HG03196 (cell line): ENCODE results near the gene LRRC45.
A peak's percentile ranks its signal among the peaks of the same experiment; 100 is the strongest.
"Not testable (repeated sequence)": the region's sequence is repeated elsewhere in the genome, so short reads cannot be mapped to it uniquely, and the experiment has no call there.

ENCODE experiments used
- ATAC-seq: cut with Tn5 transposase; IDR thresholded peaks from one replicate; pipeline ENCODE4 v1.9.1; 2021; ENCODE audit not compliant: unreplicated experiment

Gene LRRC45

DNA sequence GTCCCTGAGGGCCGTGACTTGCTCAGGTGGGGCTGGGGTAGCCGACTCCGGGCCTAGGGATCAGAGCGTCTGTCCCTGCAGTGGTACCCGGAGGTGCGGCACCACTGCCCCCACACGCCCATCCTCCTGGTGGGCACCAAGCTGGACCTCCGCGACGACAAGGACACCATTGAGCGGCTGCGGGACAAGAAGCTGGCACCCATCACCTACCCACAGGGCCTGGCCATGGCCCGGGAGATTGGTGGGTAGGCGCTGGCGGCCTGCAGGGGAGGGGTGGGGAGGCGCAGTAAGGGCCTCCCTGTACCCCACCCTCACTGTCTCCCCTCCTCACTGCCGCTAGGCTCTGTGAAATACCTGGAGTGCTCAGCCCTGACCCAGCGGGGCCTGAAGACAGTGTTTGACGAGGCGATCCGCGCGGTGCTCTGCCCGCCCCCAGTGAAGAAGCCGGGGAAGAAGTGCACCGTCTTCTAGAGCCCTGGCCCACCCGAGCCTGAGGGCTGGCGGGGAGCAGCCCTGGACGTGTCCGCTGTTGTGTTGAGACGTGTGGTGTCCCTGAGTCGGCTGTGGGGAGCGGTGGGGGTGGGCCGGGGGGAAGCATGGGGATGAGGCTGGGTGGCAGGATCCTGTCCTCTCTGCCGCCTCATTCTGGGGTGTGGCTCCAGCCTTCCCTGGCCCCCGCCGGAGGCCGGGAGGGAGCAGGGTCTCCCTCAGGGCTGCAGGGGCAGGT is 10.4 kb downstream of the LRRC45 start:
- ATAC-seq, result no peak

DNA sequence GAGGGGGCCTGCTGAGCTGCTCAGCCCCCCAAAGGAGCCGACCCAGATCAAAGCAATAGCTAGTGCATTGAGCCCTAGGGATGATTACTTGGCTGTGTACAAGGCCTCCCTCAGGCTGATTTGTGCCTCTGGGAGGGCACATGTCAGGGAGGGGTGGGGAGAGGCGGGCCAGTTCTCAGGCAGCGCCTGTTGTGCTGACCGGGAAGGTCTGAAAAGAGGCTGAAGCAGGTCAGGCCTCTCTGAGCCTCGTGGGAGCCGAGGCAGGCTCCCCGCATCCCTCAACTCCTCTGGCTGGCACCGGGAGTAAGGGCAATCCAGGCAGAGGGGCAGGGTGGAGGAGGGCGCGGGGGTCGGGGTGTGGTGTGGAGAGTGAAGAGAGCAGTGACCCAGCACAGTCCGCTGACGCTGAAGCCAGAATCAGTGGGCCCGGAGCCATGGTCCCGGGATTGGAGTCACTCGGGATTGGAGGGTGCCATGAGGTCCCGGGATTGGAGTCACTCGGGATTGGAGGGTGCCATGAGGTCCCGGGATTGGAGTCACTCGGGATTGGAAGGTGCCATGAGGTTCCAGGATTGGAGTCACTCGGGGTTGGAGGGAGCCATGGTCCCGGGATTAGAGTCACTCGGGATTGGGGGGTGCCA is 11.4 kb downstream of the LRRC45 start:
- ATAC-seq, result no peak

GRCh38 chr17:82035488-82035887 is 12.4 kb downstream of the LRRC45 start:
- ATAC-seq, result no peak

DNA sequence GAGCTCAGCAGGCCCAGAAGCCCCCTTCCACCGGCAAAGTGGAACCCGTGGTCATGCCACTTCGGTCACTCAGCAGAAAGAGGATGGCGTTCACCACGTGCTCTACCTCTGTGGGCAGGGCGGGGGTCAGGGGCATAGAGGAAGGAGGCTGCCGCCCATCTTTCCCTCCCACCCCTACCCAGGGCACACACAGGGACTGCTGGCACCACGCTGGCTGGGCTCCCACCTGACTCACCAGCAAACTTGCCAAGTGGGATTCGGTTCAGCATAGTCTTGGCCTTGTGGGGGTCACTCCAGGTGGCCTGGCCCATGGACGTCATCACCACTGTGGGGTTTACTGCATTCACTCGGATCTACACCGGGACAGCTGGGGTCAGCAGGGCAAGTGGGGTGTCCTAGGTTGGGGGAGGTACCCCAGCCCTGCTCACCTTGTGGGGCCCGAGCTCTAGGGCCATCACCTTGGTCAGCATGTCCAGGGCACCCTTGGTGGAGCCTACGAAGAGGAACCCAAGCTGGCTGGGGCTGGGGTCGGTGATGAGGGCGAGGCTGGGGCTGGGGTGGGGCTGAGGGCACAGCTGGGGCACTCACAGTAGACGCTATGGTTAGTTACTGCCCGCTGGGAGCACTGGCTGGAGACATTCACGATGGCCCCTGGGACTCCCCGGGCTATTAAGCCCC is 13.0 kb downstream of the LRRC45 start:
- no peak for ATAC-seq

DNA sequence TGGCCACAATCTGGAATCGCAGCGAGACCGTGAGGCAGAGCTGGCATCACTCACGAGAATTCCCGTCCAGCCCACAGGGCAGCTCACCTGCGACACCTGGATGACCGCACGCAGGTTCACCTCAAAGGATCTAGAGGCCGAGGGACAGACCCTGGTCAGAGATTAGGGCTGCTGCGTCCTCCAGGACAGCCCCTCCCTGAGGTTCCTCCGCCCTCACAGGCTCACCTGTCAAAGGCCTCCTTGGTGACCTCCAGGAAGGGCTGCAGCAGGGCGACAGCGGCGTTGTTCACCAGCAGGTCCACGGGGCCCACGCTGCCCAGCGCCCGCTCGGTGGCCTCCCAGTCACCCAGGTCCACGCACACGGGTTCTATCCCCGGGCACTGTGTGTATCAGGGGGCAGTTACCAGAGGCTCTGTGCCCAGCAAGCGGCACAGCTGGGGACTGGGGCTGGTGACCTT is 13.6 kb downstream of the LRRC45 start:
- ATAC-seq, result no peak

DNA sequence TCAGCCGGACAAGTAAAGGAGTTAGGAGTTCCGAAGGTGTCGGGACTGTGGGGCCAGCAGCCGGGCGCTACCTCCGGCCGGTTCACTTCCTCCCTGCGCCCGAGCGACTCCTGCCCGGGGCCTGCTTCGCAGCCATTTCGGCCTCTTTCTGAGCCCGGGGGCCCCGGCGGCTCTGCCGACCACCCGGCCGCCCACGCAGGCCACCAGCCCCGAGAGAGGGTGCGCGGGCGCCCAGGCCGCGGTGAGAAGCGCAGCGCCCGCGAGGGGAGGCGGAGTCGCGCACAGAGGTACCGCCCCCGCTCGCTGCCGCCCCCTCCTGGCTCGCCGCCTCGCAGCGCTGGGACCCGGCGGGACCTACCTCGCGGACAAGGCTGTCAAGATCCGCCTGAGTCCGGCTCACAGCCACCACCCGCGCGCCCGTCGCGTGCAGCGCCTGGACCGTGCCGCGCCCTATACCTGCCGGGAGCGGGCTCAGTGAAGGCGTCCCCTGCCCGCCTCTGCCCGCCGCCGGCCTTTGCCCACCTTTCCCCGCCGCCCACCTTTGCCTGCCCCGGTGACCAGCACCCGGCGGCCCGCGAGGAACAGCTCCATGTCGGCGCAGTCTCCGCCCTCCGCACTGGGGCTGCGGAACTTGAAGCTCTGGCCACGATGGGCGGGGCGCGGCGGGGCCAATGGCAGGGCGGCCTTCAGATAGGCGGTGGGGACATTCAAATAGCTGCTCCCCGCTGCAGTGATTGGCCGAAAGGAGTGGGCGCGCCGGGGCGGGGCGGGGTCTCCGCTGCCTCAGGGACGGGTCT is 14.2 kb downstream of the LRRC45 start, which contains the start of gene DCXR:
Gene DCXR, minus strand, starts transcription at position 606 of the 797 bp plus-strand sequence. Its CDS starts 15 bp downstream, at position 591.
- ATAC-seq, result peak; percentile 81

DNA sequence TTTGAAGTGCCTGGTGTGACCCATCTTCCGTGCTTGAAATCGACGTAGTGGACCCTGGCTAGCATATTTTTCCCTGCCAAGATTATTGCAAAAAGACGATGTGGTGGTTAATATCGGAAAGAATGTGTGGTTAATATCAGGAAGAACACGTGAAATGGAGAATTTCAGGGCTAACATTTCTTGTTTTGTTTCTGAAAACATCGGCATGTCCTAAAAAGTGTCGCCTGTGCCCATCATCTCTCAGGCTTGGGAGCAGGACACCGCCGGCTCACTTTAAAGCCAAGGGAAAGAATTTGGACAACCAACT is 14.7 kb downstream of the LRRC45 start:
- ATAC-seq, result no peak

DNA sequence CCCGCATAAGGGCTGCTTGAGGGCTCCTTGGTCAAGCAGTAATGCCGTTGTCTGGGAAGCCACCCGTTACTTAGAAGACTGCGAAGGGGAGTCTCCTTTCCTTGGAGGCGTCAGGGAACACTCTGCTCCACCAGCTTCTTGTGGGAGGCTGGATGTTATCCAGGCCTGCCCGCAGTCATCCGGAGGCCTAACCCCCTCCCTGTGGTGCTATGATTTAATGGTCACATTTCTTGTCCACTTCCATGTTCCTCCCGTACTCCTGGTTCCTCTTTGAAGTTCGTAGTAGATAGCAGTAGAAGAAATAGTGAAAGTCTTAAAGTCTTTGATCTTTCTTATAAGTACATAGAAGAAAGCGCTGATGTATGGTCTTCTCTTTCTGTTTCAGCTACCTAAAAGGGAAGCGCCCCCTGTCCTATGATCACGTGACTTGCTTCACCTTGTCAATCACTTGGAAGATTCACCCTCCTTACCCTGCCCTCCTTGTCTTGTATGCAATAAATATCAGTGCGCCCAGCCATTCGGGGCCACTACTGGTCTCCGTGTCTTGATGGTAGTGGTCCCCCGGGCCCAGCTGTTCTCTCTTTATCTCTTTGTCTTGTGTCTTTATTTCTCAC is 15.8 kb downstream of the LRRC45 start:
- not testable (repeated sequence) for ATAC-seq

DNA sequence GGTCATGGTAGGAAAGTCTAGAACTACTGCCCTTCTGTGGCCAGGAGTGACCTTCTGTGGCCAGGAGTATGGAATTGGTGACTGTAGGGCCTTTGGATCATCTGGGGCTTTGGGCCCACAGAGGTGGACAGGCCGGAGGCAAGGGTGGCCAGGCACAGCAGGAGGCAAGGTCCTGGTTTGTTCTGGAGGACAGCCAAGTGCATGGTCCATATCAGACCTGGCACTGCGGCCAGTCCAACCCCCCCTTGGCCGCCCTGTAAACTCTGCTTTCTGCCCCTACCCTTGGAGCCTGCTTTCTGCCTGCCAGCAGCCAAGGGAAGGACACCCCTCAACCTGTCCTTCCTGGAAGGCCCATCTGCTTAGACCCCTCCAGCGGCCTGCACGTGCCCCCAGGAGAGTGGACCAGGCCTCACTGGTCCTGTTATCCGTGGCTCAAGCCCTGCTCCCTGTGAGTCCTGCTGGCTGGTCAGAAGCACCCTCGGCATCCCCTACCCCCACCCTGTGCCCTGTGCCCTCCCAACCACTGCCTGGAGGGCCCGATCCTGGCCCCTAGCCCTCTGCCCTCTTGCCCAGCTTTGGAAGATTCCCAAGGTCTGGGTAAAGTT is 16.7 kb downstream of the LRRC45 start:
- ATAC-seq, result no peak

DNA sequence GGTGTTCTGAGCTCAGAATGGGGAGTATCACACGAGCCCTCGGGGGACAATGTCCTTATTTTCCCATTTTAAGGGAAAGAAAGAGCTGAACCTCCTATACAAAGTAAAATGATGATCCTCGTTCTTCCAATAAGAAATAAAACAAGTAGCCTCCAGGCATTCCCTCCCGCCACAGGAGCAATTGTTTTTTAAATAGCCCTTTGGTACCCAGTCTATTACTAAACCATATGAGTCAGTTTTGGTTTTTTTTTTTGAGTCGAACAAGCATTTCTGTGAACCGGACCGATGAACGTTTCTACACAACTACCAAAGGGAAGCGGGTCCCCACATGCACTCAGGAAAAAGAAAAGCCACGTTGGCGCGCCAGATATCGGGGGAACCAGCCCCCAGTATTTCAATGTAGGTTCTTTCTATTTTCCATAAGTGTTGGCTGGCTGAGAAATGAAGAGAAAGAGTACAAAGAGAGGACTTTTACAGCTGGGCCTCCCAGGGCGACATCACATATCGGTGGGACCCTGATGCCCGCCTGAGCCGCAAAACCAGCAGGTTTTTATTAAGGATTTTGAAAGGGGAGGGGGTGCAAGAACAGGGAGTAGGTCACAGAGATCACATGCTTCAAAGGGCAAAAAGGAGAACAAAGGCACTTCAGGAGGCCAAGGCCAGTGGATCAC is 18.2 kb downstream of the LRRC45 start:
- no peak for ATAC-seq

- no peak for ATAC-seq
These were observed 19.5 kb downstream of the LRRC45 start for GRCh38 chr17:82042649-82043048.

DNA sequence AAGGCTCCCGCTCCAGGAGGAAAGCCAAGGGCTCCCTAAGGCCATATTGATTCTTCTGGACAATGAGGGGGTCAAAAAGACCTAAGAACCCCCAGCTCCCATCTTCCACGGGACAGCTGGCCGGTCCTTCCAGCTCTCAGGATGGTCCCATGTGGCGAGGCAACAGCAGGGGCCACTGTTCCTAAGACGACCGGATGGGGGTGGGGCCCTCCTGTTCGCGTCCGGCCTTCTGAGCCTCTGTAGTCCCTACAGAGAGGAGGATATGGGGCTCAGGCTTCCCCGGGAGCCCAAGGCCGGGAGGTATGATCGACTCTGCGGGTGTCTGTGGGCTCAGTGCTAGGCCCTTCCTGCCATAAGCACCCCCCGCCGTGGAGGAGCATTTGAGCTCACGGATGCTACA is 20.4 kb downstream of the LRRC45 start:
- ATAC-seq, result no peak

- ATAC-seq, result no peak
These were observed 22.9 kb downstream of the LRRC45 start for GRCh38 chr17:82045936-82046484.

GRCh38 chr17:82046903-82047302 is 23.8 kb downstream of the LRRC45 start:
- ATAC-seq, result no peak

- ATAC-seq, result no peak
These were observed 24.3 kb downstream of the LRRC45 start for GRCh38 chr17:82047379-82047778.

DNA sequence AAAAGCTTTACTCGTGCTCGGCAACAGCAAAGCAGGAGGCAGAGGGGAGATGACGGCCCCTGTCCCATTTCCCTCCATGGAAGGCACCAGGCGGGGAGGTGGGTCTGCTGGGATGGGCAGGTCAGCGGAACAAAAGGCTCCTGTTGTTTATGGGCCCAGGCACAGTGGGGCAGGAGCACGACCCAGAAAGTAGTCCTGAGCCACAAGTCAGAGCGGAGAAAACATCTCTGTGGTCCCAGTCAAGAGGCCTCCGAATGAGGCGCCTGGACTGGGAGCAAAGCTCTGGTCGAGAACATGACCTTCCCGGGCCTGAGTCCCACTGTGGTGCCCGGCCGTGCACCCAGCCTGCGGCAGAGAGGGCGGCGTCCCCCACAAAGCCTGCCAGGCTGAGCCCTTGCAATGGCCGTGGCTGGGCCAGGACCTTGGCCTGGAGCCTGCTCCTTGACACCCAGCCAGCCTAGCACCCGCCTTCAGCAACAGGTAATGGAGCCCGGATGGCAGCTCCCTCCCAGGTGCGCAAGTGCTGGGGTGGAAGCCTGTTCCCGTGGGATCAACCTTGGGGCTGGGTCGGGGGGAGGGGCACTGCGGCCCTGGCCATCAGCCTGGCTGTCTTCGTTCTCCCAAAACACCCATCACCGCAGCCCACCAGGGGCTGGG is 24.9 kb downstream of the LRRC45 start:
- ATAC-seq, result no peak

DNA sequence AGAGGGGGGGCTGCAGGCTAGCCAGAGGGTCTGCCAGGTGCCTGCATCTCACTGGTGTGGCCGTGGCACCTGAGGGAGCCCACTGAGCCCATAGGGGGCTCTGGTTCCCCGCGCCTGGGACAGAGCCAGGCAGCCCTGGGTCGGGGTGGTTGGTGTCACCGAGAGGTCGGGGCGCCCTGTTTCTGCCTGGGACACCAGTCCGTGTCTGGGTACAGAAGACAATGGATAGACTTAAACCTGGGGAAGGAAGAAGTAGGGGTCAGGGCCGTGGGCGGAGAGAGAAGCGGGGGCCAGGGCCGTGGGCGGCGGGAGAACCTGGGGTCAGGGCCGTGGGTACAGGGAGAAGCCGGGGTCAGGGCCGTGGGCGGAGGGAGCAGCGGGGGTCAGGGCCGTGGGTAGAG is 25.5 kb downstream of the LRRC45 start:
- no peak for ATAC-seq

DNA sequence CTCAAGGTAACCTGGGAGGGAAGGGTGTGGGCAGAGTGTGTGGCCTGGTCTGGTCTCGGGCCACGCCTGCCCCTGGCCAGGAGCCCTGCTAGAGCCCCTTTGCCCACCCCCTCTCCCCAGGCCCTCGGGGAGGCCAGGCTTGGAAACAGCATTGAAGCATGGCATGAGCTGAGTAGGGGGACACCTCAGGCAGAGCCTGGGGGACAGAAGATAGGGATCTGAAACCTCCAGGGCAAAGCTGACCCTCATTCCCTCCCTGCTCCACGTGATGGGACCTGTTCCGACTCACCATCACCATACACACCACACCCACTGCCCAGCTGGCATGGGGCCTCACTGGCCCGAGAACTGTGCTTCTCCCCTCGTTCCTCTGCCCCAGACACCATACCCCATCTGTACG is 26.0 kb downstream of the LRRC45 start:
- ATAC-seq, result no peak

GRCh38 chr17:82049521-82049971 is 26.4 kb downstream of the LRRC45 start:
- no peak for ATAC-seq
